OCI-LY3 (cell line): ENCODE data around the gene CCDC8.

ENCODE experiments used
- H2AFZ ChIP-seq: fragments of 200-600, 300-600 bp; shearing (Covaris generic); 2 replicates; pipeline ENCODE4 v1.6.0; 2014; ENCODE audit warnings: antibody characterized with exemption, low read depth, low read length
- H3K27ac ChIP-seq: fragments of 200-600, 300-600 bp; sonication (generic); 2 replicates; pipeline ENCODE4 v1.5.1; 2014; ENCODE audit warnings: mild to moderate bottlenecking, low read length, moderate library complexity, mixed read lengths
- H3K27me3 ChIP-seq: fragments of 200-600, 300-600 bp; sonication (generic); 2 replicates; pipeline ENCODE4 v1.6.1; 2014; ENCODE audit warnings: low read depth, low read length, mixed read lengths
- H3K36me3 ChIP-seq: fragments of 200-600, 300-600 bp; sonication (generic); replicated peaks from 2 replicates; pipeline ENCODE3; 2014; ENCODE audit warnings: low read depth, low read length, mixed read lengths
- H3K4me1 ChIP-seq: fragments of 300-600, 200-600 bp; sonication (generic); 2 replicates; pipeline ENCODE4 v1.6.1; 2014; ENCODE audit warnings: low read length, mixed read lengths
- H3K4me2 ChIP-seq: fragments of 200-600, 300-600 bp; sonication (generic); 2 replicates; pipeline ENCODE4 v1.6.1; 2014; ENCODE audit warnings: low read length, mixed read lengths
- H3K4me3 ChIP-seq: fragments of 300-600, 200-600 bp; sonication (generic); 2 replicates; pipeline ENCODE4 v1.5.1; 2014; ENCODE audit warnings: antibody characterized with exemption, mild to moderate bottlenecking, low read length, moderate library complexity
- H3K79me2 ChIP-seq: fragments of 300-600, 200-600 bp; shearing (Covaris generic); 2 replicates; pipeline ENCODE4 v1.6.1; 2014; ENCODE audit warnings: mild to moderate bottlenecking, low read length, mixed read lengths
- H3K9ac ChIP-seq: fragments of 300-600, 200-600 bp; shearing (Covaris generic); 2 replicates; pipeline ENCODE4 v1.6.0; 2014; ENCODE audit warnings: mild to moderate bottlenecking, low read length, moderate library complexity
- H3K9me3 ChIP-seq: fragments of 200-600, 300-600 bp; shearing (Covaris generic); 2 replicates; pipeline ENCODE4 v1.6.1; 2014; ENCODE audit warnings: low read length, mixed read lengths; ENCODE audit not compliant: insufficient read depth
- H4K20me1 ChIP-seq: fragments of 200-600, 300-600 bp; sonication (generic); 2 replicates; pipeline ENCODE4 v1.6.1; 2016; ENCODE audit warnings: low read length, mixed read lengths; ENCODE audit not compliant: insufficient read depth
- EZH2phosphoT487 ChIP-seq: fragments of 200-600 bp; shearing (Covaris generic); IDR thresholded peaks from 2 replicates; pipeline ENCODE4 v1.6.1; 2018; ENCODE audit warnings: antibody characterized with exemption, mixed run types, low read depth
- TF ChIP-seq, protein P1 (sequence below): fragments of 200-600, 300-600 bp; sonication (generic); IDR thresholded peaks from 2 replicates; pipeline ENCODE4 v1.5.1; 2014; ENCODE audit warnings: antibody characterized with exemption, low read length, low read depth

Gene CCDC8

DNA sequence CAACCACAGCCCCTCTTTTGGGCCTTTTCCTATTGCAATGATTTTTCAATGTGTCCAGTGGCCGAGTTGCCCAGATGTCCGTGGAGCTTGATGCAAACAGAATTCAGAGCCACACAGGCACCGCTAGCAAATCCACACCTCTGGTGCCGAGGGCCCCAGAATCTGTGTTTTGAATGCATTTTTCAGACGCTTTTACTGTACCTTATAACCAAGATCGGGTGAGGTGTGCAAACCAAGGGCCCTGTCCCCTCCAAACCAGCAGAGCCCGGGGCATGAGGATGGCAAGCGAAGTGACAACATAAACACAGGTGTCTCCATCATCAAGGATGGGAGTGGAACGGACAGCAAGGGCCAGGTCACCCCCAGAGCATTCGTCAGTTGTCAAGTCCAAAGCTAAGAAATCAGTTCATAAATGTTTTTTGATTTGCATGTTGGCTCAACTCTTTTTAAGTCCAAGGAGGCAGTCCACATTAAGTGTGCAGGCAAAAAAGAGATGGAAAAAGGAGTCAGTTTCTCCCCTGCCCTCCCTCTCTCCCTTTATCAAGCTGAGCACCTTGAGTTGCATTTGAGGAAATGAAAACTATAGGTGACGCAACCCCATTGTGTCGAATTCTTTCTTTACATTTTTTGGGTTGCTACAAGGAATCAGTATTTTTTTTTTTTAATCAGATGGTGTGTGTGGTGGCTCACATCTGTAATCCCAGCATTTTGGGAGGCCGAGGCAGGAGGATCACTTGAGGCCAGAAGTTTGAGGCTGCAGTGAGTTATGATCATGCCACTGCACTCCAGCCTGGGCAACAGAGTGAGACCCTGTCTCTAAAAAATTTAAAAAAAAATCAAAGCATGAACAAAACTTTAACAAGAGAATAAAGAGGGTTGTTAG lies 2.9 kb downstream of the CCDC8 start:
- no peaks in the 10 kb centered on the region for H3K4me1 ChIP-seq
- H3K27me3 ChIP-seq = peaks cover 4% of the 10 kb centered on the region
- H3K4me3 ChIP-seq = no peak overlapping the region
- no peaks in the 10 kb centered on the region for H3K79me2 ChIP-seq
- no peak for TF ChIP-seq EZH2phosphoT487
- TF ChIP-seq, protein P1, sequence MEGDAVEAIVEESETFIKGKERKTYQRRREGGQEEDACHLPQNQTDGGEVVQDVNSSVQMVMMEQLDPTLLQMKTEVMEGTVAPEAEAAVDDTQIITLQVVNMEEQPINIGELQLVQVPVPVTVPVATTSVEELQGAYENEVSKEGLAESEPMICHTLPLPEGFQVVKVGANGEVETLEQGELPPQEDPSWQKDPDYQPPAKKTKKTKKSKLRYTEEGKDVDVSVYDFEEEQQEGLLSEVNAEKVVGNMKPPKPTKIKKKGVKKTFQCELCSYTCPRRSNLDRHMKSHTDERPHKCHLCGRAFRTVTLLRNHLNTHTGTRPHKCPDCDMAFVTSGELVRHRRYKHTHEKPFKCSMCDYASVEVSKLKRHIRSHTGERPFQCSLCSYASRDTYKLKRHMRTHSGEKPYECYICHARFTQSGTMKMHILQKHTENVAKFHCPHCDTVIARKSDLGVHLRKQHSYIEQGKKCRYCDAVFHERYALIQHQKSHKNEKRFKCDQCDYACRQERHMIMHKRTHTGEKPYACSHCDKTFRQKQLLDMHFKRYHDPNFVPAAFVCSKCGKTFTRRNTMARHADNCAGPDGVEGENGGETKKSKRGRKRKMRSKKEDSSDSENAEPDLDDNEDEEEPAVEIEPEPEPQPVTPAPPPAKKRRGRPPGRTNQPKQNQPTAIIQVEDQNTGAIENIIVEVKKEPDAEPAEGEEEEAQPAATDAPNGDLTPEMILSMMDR = no peak
- no peak overlapping the region for H3K27ac ChIP-seq
- H3K9me3 ChIP-seq = no peaks in the 10 kb centered on the region
- no peak overlapping the region for H3K4me2 ChIP-seq
- H2AFZ ChIP-seq = no peak overlapping the region
- no peaks in the 10 kb centered on the region for H4K20me1 ChIP-seq
- no peaks in the 10 kb centered on the region for H3K36me3 ChIP-seq
- no peak overlapping the region for H3K9ac ChIP-seq

DNA sequence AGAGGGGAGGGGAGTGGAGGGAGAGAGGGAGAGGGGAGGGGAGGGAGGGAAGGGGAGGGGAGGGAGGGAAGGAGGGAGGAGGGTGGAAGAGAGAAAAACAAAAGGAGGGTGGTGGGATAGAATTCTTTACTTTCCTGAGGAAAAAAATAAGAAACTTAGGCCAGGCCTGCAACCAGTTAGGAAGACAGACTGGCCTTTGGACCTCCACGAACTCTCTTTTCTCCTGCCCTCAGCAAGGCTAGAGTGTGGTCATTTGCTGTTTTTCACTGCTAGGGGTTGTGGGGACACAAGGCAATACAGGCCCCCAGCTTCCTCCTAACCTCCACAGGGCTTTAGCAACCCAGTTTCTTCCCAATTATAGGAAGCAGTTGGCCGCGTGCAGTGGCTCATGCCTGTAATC lies 4.2 kb downstream of the CCDC8 start:
- H3K9me3 ChIP-seq = no peaks in the 10 kb centered on the region
- peaks cover 4% of the 10 kb centered on the region for H3K27me3 ChIP-seq
- no peak overlapping the region for H3K4me2 ChIP-seq
- H3K4me1 ChIP-seq = no peaks in the 10 kb centered on the region
- no peaks in the 10 kb centered on the region for H4K20me1 ChIP-seq
- H3K36me3 ChIP-seq = no peaks in the 10 kb centered on the region
- no peak overlapping the region for H3K27ac ChIP-seq
- H3K79me2 ChIP-seq = no peaks in the 10 kb centered on the region
- TF ChIP-seq, protein P1 = no peak
- TF ChIP-seq EZH2phosphoT487 = no peak
- no peak overlapping the region for H3K4me3 ChIP-seq
- no peak overlapping the region for H3K9ac ChIP-seq
- H2AFZ ChIP-seq = no peak overlapping the region

DNA sequence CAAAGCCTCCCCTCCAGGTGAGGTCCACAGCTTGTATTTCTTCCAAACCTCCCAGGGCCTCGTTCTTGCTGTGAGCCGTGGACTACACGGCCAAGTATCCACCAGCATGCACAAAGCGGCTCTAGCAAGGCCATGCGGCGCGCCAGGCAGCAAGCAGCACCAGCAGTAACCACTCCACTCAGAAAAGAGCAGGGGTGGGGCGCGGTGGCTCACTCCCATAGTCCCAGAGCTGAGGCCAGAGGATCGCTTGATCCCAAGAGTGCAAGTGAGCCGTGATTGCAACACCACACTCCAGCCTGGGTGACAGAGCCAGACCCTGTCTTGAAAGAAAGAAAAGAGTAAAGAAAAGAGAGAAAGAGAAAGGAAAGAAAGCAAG lies 4.7 kb downstream of the CCDC8 start:
- peaks cover 4% of the 10 kb centered on the region for H3K27me3 ChIP-seq
- H3K27ac ChIP-seq = no peak overlapping the region
- no peaks in the 10 kb centered on the region for H4K20me1 ChIP-seq
- no peaks in the 10 kb centered on the region for H3K4me1 ChIP-seq
- H3K9me3 ChIP-seq = no peaks in the 10 kb centered on the region
- H3K79me2 ChIP-seq = no peaks in the 10 kb centered on the region
- TF ChIP-seq EZH2phosphoT487 = no peak
- TF ChIP-seq, protein P1 = no peak
- H3K36me3 ChIP-seq = no peaks in the 10 kb centered on the region
- no peak overlapping the region for H3K4me3 ChIP-seq
- H3K4me2 ChIP-seq = no peak overlapping the region
- H2AFZ ChIP-seq = no peak overlapping the region
- H3K9ac ChIP-seq = no peak overlapping the region

DNA sequence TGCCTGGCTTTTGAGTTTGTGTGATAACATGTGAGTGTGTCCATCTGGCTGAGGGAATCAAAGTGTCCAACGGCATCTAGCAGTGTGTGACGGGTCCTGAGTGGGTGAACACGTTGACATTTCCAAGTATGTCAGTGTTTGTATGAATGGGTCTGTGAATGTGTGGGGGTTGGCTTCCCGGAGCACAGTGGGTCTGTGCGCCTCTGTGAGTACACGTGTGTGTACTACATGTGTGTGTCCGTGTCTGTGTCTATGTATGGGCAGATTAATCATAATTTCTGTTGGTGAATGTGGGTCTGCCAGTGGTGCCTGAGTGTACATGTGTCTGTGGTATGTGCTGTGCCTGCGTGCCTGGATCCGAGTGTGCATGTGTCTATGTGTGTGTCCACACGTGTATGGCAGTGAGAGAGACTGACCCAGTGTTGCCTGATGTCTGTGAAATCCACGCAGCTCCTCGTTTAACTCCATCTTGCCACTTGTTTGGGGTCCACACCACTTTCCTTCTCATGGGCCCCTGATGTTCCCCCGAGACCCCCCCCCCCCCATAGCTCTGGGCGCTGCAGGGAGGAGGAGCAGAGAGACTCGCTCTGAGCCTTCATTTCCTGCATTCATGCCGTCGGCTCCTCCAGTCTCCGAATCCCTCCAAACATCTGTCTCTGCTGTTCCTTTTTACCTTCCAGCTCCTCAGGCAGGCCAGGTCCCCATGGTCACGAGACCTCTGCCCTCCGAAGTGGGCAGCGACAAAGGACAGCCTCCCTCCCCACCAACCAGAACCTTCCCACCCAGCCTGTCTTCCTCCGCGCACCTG lies 5.3 kb downstream of the CCDC8 start:
- no peaks in the 10 kb centered on the region for H4K20me1 ChIP-seq
- no peak overlapping the region for H3K27ac ChIP-seq
- no peaks in the 10 kb centered on the region for H3K4me1 ChIP-seq
- TF ChIP-seq, protein P1 = no peak
- no peak for TF ChIP-seq EZH2phosphoT487
- no peak overlapping the region for H3K4me3 ChIP-seq
- H3K79me2 ChIP-seq = no peaks in the 10 kb centered on the region
- no peak overlapping the region for H3K4me2 ChIP-seq
- no peaks in the 10 kb centered on the region for H3K9me3 ChIP-seq
- no peak overlapping the region for H3K9ac ChIP-seq
- H3K36me3 ChIP-seq = no peaks in the 10 kb centered on the region
- peaks cover 4% of the 10 kb centered on the region for H3K27me3 ChIP-seq
- no peak overlapping the region for H2AFZ ChIP-seq
